Mesodermal cell (in vitro differentiated cells): ENCODE results near the gene POM121.
"Not testable (repeated sequence)": the region's sequence is repeated elsewhere in the genome, so short reads cannot be mapped to it uniquely, and the experiment has no call there.

ENCODE experiments used
- H3K27ac ChIP-seq: 2 replicates; pipeline ENCODE4 v1.7.0; 2013; ENCODE audit warnings: mild to moderate bottlenecking, low read depth, low read length, moderate library complexity; ENCODE audit not compliant: severe bottlenecking
- H3K36me3 ChIP-seq: 2 replicates; pipeline ENCODE4 v1.7.1; 2013; ENCODE audit warnings: mild to moderate bottlenecking, low read length, moderate library complexity; ENCODE audit not compliant: control insufficient read depth, insufficient read depth
- H3K4me1 ChIP-seq: one replicate; pipeline ENCODE4 v1.7.1; 2013; ENCODE audit warnings: mild to moderate bottlenecking, low read length; ENCODE audit not compliant: insufficient read depth, control insufficient read depth, poor library complexity, severe bottlenecking
- H3K4me3 ChIP-seq: 2 replicates; pipeline ENCODE4 v1.7.0; 2013; ENCODE audit warnings: low read length, control low read depth, mild to moderate bottlenecking; ENCODE audit not compliant: insufficient read depth, poor library complexity, severe bottlenecking; ENCODE audit errors: extremely low read depth
- H3K9me3 ChIP-seq: 2 replicates; pipeline ENCODE4 v1.7.1; 2013; ENCODE audit warnings: mild to moderate bottlenecking, low read length, moderate library complexity; ENCODE audit not compliant: control insufficient read depth
- WGBS, 2 experiments: methylation state at CpG; one replicate each; pipeline ENCODE4 v1.1.5; 2013; ENCODE audit warnings: missing lambda C conversion rate in 2 of 2; ENCODE audit not compliant: insufficient coverage in 2 of 2; 5-methylcytosine and 5-hydroxymethylcytosine counted together

POM121 gene

DNA sequence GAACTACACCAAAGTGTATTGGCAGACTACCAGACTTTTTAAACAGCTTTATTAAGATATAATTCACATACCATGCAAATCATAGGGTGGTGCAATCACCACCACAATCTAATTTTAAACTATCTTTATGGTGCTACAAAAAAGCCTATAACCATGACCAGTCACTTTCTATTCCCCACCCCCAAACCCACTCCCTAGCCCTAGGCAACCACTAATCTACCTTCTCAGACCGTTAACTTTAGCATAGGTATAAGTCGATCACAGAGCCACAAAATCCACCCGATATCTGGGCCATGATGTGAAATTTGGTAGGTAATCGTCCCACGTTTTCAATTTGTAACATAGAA lies 536 bp upstream of the POM121 start:
- peaks cover 36% of the 10 kb centered on the region for H3K36me3 ChIP-seq
- H3K9me3 ChIP-seq: no peaks in the 10 kb centered on the region
- peak overlapping the region; percentile 72 for H3K4me3 ChIP-seq
- H3K27ac ChIP-seq: peak overlapping the region; percentile 98
- no peaks in the 10 kb centered on the region for H3K4me1 ChIP-seq
- WGBS, 2 experiments: 0 to 3% methylated on average over 2 to 3 of the region's 5 CpGs

DNA sequence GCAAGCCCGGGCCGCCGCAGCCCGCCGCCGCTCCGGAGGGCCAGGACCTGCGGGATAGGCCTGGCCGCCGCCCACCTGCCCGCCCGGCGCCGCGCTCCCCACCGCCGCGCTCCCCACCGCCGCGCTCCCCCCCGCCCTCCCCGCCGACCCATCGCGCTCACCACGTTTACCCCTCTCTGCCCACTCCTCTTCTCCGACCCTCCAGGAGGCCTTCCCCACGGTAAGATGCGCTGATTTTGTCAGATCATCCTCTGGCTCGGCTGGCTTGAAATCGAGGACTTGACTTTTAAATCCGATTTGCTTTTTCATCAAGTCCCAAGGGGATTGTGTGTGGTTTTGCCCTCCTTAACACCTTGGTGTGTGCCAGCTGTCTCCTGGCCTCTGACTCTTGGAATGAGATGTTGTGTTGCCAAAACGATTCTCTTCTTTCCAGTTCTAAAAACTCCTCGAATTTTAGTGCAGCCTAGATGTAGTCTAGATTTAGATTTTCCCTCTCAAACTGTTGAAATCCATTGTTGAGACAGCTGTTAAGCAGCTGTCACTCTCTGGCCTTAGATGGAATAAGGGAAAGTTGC lies 738 bp downstream of the POM121 start:
- H3K27ac ChIP-seq: peak overlapping the region; percentile 98
- peak overlapping the region; percentile 72 for H3K4me3 ChIP-seq
- no peaks in the 10 kb centered on the region for H3K9me3 ChIP-seq
- H3K4me1 ChIP-seq: no peaks in the 10 kb centered on the region
- peaks cover 48% of the 10 kb centered on the region for H3K36me3 ChIP-seq
- 2 to 4% methylated on average over 12 to 19 of the region's 35 CpGs for WGBS, 2 experiments

DNA sequence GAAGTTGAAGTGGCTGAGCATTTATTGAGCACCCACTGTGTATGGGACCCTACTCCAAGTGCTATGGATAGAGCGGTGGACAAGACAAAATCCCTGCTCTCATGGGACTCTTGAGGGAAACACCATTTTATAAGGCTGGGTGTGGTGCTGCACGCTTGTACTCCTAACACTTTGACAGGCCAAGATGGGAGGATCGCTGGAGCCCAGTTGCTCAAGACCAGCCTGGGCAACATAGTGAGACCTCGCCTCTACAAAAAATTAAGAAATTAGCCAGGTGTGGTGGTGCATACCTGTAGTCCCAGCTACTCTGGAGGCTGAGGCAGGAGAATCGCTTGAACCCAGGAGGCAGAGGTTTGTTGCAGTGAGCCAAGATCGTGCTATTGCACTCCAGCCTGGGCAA lies 2.9 kb downstream of the POM121 start:
- not testable (repeated sequence) for H3K4me3 ChIP-seq, H3K9me3 ChIP-seq, H3K27ac ChIP-seq, H3K4me1 ChIP-seq
- peaks cover 54% of the 10 kb centered on the region for H3K36me3 ChIP-seq
- 96 to 97% methylated on average over 5 of the region's 6 CpGs for WGBS, 2 experiments

DNA sequence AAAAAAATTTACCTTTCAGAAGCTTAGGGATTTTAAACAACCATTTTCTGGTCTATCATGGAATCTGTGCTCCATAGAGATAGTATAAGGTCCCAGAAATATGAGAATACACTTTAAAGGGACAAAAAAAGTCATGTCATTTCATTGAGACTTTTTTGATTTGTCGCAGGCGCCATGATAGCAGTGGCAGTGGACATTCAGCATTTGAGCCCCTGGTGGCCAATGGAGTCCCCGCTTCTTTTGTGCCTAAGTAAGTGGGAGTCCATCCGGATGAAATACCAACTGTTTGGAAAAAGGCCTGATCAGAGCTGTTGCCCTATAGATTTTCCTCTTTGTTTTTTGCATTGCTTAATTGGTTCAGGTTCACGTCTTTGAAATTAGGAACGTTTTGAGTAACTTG lies 3.3 kb downstream of the POM121 start:
- not testable (repeated sequence) for H3K4me1 ChIP-seq, H3K4me3 ChIP-seq, H3K27ac ChIP-seq, H3K9me3 ChIP-seq
- 92 to 100% methylated on average over 4 to 5 of the region's 6 CpGs for WGBS, 2 experiments
- H3K36me3 ChIP-seq: peaks cover 54% of the 10 kb centered on the region

DNA sequence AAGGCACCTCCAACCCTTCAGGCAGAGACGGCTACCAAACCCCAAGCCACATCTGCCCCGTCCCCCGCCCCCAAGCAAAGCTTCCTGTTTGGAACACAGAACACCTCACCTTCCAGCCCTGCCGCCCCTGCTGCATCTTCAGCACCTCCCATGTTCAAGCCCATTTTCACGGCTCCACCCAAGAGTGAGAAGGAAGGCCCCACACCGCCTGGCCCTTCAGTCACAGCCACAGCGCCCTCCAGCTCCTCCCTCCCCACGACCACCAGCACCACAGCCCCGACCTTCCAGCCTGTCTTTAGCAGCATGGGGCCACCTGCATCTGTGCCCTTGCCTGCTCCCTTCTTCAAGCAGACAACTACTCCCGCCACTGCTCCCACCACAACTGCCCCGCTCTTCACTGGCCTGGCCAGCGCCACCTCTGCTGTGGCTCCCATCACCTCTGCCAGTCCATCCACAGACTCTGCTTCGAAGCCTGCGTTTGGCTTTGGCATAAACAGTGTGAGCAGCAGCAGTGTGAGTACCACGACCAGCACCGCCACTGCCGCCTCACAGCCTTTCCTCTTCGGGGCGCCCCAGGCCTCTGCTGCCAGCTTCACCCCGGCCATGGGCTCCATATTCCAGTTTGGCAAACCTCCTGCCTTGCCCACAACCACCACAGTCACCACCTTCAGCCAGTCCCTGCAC lies 17.3 kb downstream of the POM121 start:
- not testable (repeated sequence) for H3K4me3 ChIP-seq, H3K27ac ChIP-seq, H3K4me1 ChIP-seq, H3K9me3 ChIP-seq
- WGBS, 2 experiments: no CpG with 5 or more reads among the region's 20 CpGs
- H3K36me3 ChIP-seq: peaks cover 24% of the 10 kb centered on the region

DNA sequence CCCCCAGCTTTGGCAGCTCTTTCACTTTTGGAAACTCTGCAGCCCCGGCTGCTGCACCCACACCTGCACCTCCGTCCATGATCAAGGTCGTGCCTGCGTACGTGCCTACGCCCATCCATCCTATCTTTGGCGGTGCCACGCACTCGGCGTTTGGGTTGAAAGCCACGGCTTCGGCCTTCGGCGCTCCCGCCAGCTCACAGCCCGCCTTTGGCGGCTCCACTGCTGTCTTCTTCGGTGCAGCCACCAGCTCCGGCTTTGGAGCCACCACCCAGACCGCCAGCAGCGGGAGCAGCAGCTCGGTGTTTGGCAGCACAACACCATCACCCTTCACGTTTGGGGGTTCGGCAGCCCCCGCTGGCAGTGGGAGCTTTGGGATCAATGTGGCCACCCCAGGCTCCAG lies 18.1 kb downstream of the POM121 start:
- WGBS, 2 experiments: 98% methylated on average over 6 to 9 of the region's 25 CpGs
- H3K4me1 ChIP-seq, H3K4me3 ChIP-seq, H3K27ac ChIP-seq, H3K9me3 ChIP-seq: not testable (repeated sequence)
- H3K36me3 ChIP-seq: peaks cover 21% of the 10 kb centered on the region

DNA sequence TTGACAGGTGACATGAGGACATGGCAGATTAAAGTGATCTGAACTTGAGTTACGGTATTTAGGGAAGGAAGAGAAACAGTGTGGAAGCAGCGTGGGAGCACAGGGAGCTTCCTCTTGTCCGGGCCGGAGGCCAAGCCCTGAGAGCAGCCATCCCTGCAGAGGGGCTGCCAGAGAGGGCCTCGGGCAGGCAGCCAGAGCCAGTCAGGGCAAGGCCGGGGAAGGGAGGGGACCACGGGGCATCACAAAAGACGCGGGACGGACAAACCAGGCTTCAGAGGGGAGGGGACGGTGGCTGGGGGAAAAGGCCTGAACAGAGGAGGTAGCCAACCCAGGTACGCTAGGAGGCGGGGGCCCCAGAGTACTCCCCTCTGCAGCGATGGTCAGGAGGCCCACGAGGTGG lies 20.0 kb downstream of the POM121 start:
- H3K4me1 ChIP-seq, H3K4me3 ChIP-seq, H3K27ac ChIP-seq, H3K9me3 ChIP-seq: not testable (repeated sequence)
- WGBS, 2 experiments: 90 to 94% methylated on average over 3 to 4 of the region's 15 CpGs
- peaks cover 13% of the 10 kb centered on the region for H3K36me3 ChIP-seq

DNA sequence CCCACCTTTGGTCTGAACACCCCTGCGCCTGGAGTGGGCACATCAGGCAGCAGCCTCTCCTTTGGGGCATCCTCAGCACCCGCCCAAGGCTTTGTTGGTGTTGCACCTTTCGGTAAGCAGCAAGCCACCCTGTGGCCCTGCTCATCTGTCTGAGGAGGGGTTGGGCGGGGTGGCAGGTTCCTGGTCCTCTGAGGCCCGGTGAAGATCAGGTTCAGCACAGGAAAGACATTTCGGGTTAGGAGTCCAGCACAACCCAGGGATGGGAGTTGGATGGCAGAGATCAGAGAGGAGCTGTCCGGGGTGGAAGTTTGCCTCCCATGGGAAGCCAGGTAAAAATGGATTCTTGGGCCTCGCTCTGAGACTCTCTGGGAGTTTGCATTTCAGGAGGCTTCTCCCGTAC lies 20.7 kb downstream of the POM121 start:
- not testable (repeated sequence) for H3K9me3 ChIP-seq, H3K4me1 ChIP-seq, H3K4me3 ChIP-seq, H3K27ac ChIP-seq
- WGBS, 2 experiments: 86 to 100% methylated on average over 2 to 3 of the region's 9 CpGs
- peaks cover 13% of the 10 kb centered on the region for H3K36me3 ChIP-seq

DNA sequence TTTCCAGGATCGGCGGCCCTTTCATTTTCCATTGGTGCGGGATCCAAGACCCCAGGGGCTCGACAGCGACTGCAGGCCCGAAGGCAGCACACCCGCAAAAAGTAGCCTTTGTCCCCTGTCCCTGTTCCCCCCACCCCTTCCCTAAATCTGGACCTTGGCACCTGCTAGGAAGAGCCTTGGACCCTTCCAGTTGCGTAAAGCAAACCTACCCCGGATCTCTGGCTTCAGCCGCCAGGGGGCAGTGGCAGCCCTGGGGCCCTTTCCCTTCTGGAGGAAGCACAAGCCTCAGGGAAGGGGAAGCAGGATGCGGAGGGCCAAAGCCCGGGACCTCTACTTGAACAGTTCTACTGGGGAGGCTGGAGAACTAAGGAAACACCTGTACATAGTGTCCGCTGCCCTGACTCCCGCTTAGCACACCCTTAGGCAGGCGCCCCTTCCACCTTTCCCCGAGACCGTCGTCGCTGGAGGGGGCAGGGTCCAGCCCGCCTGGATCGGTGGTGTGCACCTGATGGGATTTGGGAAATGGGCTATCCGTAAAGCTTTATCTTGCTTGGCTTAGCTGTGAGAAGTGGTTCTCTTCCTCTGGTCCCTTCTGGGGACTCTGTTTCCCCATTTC lies 21.3 kb downstream of the POM121 start:
- H3K9me3 ChIP-seq, H3K4me3 ChIP-seq, H3K4me1 ChIP-seq, H3K27ac ChIP-seq: not testable (repeated sequence)
- 86 to 100% methylated on average over 3 to 7 of the region's 22 CpGs for WGBS, 2 experiments
- peaks cover 13% of the 10 kb centered on the region for H3K36me3 ChIP-seq

DNA sequence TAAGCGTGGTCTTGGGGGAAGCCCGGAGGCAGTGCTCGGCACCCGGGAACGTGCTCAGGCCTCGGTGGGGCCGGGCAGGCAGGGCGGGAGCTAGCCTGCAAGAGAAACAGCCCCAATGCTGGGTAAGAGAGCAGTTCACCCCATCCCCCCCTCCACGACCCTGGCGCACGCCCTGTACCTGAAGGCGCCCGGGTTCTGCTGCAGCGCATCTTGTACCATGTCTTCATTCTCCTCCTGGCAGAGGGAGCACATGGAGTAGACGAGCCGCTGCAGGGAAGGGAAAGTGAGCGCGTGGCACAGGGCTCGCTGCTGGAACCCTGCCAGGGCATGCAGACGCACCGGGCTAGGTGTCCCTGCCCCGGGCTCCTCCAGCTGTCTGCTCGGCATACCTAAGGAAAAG lies 23.8 kb downstream of the POM121 start:
- peaks cover 13% of the 10 kb centered on the region for H3K36me3 ChIP-seq
- not testable (repeated sequence) for H3K9me3 ChIP-seq, H3K27ac ChIP-seq, H3K4me1 ChIP-seq, H3K4me3 ChIP-seq
- 90 to 100% methylated on average over 2 to 4 of the region's 23 CpGs for WGBS, 2 experiments

DNA sequence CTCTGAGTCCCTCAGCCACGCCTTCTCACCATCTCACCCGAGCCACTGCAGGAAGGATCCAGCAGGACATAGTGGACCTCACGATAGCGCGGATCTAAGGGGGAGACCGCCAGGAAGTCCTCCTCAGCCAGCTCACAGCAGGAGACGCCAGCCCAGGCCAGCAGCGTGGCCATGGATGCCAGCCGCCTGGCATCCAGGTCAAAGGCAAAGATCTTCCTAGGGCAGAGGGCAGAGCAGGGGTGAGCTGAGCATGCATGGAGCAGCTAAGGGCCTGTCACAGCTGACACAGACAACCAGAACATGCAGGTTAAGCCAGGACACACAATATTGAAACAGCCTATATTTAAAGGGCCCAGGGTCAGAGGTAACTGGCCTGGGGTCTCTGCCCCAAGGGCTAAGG lies 24.4 kb downstream of the POM121 start:
- not testable (repeated sequence) for H3K27ac ChIP-seq, H3K4me3 ChIP-seq, H3K4me1 ChIP-seq, H3K9me3 ChIP-seq
- WGBS, 2 experiments: 100% methylated on average over 1 of the region's 9 CpGs; no CpG with 5 or more reads in 1 of the 2 experiments
- peaks cover 13% of the 10 kb centered on the region for H3K36me3 ChIP-seq
